ENCODE results near the gene FEZ2.

Gene FEZ2

DNA sequence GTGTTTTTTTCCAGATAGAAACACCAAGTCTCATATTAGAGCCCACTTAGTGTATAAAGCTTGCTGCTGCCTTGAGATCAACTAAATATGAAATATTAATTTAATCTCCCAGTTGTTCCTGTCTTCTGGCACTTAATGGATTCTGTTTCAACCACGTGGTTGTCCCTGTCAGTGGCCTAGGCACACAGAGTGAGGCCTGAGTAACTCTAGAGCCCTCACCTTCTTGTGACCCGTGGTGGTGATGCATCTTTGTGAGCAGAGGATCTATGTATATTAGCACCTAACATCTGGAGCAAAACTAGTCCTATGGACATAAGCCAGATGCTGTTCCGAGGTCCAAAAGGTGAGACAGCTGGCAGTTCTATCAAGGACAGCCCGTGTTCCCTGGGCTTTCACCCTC is 74.8 kb downstream of the FEZ2 start:
- no peak for DNase-seq
- H3K4me3 ChIP-seq (ENCODE audit: low read depth, low read length) = no peak overlapping the region
- TF ChIP-seq CTCF (IDR thresholded peaks at IDR 0.05; ENCODE audit: low read depth, low read length) = no peak
- no peaks in the 10 kb centered on the region for H3K4me1 ChIP-seq
- H3K27me3 ChIP-seq = no peaks in the 10 kb centered on the region
- no peaks in the 10 kb centered on the region for H3K9me3 ChIP-seq
- no peaks in the 10 kb centered on the region for H3K36me3 ChIP-seq

- Histone ChIP-seq H3K9me3 (no peaks in the 10 kb centered on the region), H3K4me3 (ENCODE audit: low read depth, low read length) (no peak overlapping the region), H3K36me3 (no peaks in the 10 kb centered on the region), H3K27me3 (no peaks in the 10 kb centered on the region), H3K4me1 (no peaks in the 10 kb centered on the region)
- no peak for DNase-seq
- TF ChIP-seq CTCF (IDR thresholded peaks at IDR 0.05; ENCODE audit: low read depth, low read length) = no peak
Measured at GRCh38 chr2:36520431-36520830, 77.5 kb downstream of the FEZ2 start.

- TF ChIP-seq CTCF (IDR thresholded peaks at IDR 0.05; ENCODE audit: low read depth, low read length) = no peak
- DNase-seq = no peak
- H3K36me3 ChIP-seq = no peaks in the 10 kb centered on the region
Measured at GRCh38 chr2:36516136-36516870, 81.7 kb downstream of the FEZ2 start.

DNA sequence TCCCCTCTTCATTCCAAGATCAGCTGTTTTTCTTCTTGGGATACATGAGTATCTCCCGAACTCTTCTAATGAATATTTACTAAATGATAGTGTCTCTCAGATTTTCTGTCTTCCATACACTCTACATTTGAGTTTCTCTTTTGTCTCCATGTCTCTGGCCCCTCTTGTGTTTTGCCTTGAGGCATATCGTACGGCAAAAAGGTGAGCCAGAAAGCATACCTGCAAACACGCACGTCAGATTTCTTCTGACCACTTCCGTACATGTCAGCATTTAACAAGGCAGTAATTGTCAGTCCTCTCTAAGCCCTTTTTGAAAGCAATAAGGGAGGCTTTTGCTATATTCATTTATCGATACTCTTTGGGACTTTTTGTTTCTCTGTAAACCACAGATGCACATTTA is 82.4 kb downstream of the FEZ2 start:
- no peaks in the 10 kb centered on the region for H3K36me3 ChIP-seq
- H3K4me1 ChIP-seq = no peaks in the 10 kb centered on the region
- H3K4me3 ChIP-seq (ENCODE audit: low read depth, low read length) = no peak overlapping the region
- no peak for TF ChIP-seq CTCF (IDR thresholded peaks at IDR 0.05; ENCODE audit: low read depth, low read length)
- H3K27me3 ChIP-seq = peaks cover 21% of the 10 kb centered on the region
- no peaks in the 10 kb centered on the region for H3K9me3 ChIP-seq
- no peak for DNase-seq

More at GRCh38 chr2:36516136-36516870, 81.7 kb downstream of the FEZ2 start:
- Histone ChIP-seq H3K27me3 (peaks cover 21% of the 10 kb centered on the region), H3K9me3 (no peaks in the 10 kb centered on the region), H3K4me3 (ENCODE audit: low read depth, low read length) (no peak overlapping the region), H3K4me1 (no peaks in the 10 kb centered on the region)

DNA sequence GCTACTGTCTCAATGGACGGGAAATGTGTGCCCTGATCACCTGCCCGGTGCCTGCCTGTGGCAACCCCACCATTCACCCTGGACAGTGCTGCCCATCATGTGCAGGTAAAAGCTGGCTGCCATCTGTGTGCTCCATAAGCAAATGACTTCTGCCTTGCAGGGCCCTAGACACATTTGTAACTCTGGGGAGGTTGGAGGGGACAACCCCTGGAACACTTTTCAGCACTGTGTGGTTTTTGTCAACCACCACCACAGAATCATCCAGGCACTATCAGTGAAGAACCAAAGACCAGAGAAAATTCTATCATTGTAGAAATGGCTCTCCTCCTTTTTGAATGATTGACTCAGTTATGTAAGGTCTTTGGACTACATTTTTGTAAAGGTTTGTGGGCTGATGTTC is 84.3 kb downstream of the FEZ2 start:
- no peak for TF ChIP-seq CTCF (IDR thresholded peaks at IDR 0.05; ENCODE audit: low read depth, low read length)
- no peak for DNase-seq
- H3K9me3 ChIP-seq = no peaks in the 10 kb centered on the region
- no peaks in the 10 kb centered on the region for H3K4me1 ChIP-seq
- peaks cover 21% of the 10 kb centered on the region for H3K27me3 ChIP-seq
- no peak overlapping the region for H3K4me3 ChIP-seq (ENCODE audit: low read depth, low read length)
- H3K36me3 ChIP-seq = no peaks in the 10 kb centered on the region

GRCh38 chr2:36512705-36513104 is 85.3 kb downstream of the FEZ2 start:
- no peak for DNase-seq
- Histone ChIP-seq H3K27me3 (peaks cover 21% of the 10 kb centered on the region), H3K4me1 (no peaks in the 10 kb centered on the region), H3K4me3 (ENCODE audit: low read depth, low read length) (no peak overlapping the region), H3K36me3 (no peaks in the 10 kb centered on the region), H3K9me3 (no peaks in the 10 kb centered on the region)
- TF ChIP-seq CTCF (IDR thresholded peaks at IDR 0.05; ENCODE audit: low read depth, low read length) = no peak

All from BE2C (cell line).